ENCODE data around the gene CLEC11A.

DNA sequence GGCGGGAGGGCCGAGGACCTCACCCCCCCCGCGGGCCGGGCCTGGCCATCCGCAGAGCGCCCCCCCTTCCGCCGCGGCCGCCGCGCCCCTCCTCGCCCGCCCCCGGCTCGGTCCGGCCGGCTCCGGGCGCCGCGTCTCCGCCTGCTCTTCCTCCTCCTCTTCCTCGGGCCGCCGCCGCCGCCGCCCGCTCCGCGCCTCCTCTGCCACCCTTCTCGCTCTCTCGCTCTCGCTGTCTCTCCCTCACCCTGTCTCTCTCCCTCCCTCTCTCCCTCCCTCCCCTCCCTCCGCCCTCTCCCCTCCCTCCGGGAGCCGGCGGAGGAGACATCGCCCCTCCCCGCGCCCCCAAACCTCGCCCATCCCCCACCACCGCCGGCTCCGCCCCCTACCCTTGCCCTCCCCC is 3.6 kb upstream of the CLEC11A start, which contains the start of gene SHANK1:
- TF ChIP-seq SUZ12 (IDR thresholded peaks at IDR 0.05) (no peak), FOXM1 (IDR thresholded peaks at IDR 0.05; ENCODE audit: borderline replicate concordance) (no peak), L3MBTL2 (conservative IDR thresholded peaks at IDR 0.05) (no peak), BHLHE40 (IDR thresholded peaks at IDR 0.05; ENCODE audit: borderline replicate concordance) (no peak), FOXA1 (IDR thresholded peaks at IDR 0.05) (no peak), ELF4 (IDR thresholded peaks at IDR 0.05) (no peak), SP1 (IDR thresholded peaks at IDR 0.05) (no peak), ARNT (IDR thresholded peaks at IDR 0.05) (no peak), ZNF384 (IDR thresholded peaks at IDR 0.05) (no peak)

Measured in HEK293T (cell line).